K562 (cell line): ENCODE measurements around the gene NHLRC2. TPM values are rescaled to one million over a fixed set of nuclear protein-coding genes. Genes with fewer than 3 reads are reported as not detected.

Source experiments
- BDP1 ChIP-seq: IDR thresholded peaks from 3 replicates; pipeline ENCODE4 v1.6.1; 2011; ENCODE audit not compliant: insufficient read length, insufficient read depth
- CAMTA2 ChIP-seq: fragments of 250-450 bp; sonication (Bioruptor Pico); conservative IDR thresholded peaks from 2 replicates; pipeline ENCODE4 v1.5.1; 2022
- DACH1 ChIP-seq: fragments of 450-650 bp; IDR thresholded peaks from 2 replicates; pipeline ENCODE4 v1.6.1; 2018; ENCODE audit not compliant: partially characterized antibody
- MECOM ChIP-seq: fragments of 250-450 bp; sonication (Bioruptor Pico); IDR thresholded peaks from 2 replicates; pipeline ENCODE4 v1.8.0; 2022; ENCODE audit warnings: inconsistent platforms
- MYC ChIP-seq, 2 experiments: fragments of 250-450 bp in 1 of 2; sonication (Bioruptor Pico) in 1 of 2; IDR thresholded peaks; 2 replicates each; pipeline versions ENCODE4 v1.5.1 to v1.6.1; 2012 to 2021; ENCODE audit warnings: low read depth in 2 of 2, borderline replicate concordance in 1 of 2, improper control_type of control experiment in 1 of 2, low read length in 1 of 2, mild to moderate bottlenecking in 1 of 2, moderate library complexity in 1 of 2
- NR4A1 ChIP-seq, 2 experiments: fragments of 250-450 bp in 1 of 2; fragments of 450-650 bp in 1 of 2; sonication (Bioruptor Pico) in 1 of 2; IDR thresholded peaks; 2 replicates each; pipeline versions ENCODE4 v1.4.0 to v1.6.1; 2016 to 2020; ENCODE audit warnings: mild to moderate bottlenecking in 2 of 2, missing compliant biosample characterization in 1 of 2, missing genetic modification characterization in 1 of 2, moderate library complexity in 1 of 2
- SAP30 ChIP-seq: fragments of 200-600 bp; sonication (generic); IDR thresholded peaks from 2 replicates; pipeline ENCODE4 v1.6.1; 2012; ENCODE audit warnings: borderline replicate concordance, low read depth, mild to moderate bottlenecking, moderate library complexity, low read length, control low read depth, inconsistent platforms; ENCODE audit not compliant: insufficient read depth, poor library complexity, severe bottlenecking
- SETDB1 ChIP-seq: IDR thresholded peaks from one replicate; pipeline ENCODE4 v1.6.1; 2012; ENCODE audit warnings: low read length, control low read depth, inconsistent platforms
- SPI1 ChIP-seq: IDR thresholded peaks from 2 replicates; pipeline ENCODE4 v1.6.1; 2011; ENCODE audit warnings: low read depth, low read length, control low read depth, borderline replicate concordance
- STAT5B ChIP-seq: fragments of 250-450 bp; sonication (Bioruptor Pico); IDR thresholded peaks from 2 replicates; pipeline ENCODE4 v1.8.0; 2021; ENCODE audit warnings: mild to moderate bottlenecking, inconsistent platforms
- SUPT5H ChIP-seq: fragments of 450-650 bp; IDR thresholded peaks from 2 replicates; pipeline ENCODE4 v1.6.1; 2016
- ZNF696 ChIP-seq: fragments of 250-450 bp; sonication (Bioruptor Pico); conservative IDR thresholded peaks from 2 replicates; pipeline ENCODE4 v1.4.0; 2020; ENCODE audit warnings: mild to moderate bottlenecking, moderate library complexity
- ZNF699 ChIP-seq: fragments of 250-450 bp; sonication (Bioruptor Pico); IDR thresholded peaks from 2 replicates; pipeline ENCODE4 v1.8.0; 2021; ENCODE audit warnings: mild to moderate bottlenecking, moderate library complexity; ENCODE audit not compliant: insufficient replicate concordance
- ZSCAN29 ChIP-seq: fragments of 450-650 bp; IDR thresholded peaks from 2 replicates; pipeline ENCODE4 v1.6.1; 2017
- polyA plus RNA-seq, 8 experiments: library from polyadenylated mRNA; depleted of rRNA in 4 of 8; stranded (reverse) in 5 of 8; unstranded in 3 of 8; fragments of >200 nt; fragmentation: Nextera tagmentation in 2 of 8; fragmentation: Illumina TruSeq in 1 of 8; extraction: Ambion mirVana in 2 of 8; extraction: Trizol in 1 of 8; gene quantifications; 2 replicates each; pipeline versions ENCODE4 v1.2.1 to v1.2.3, GENCODE V29; 2011 to 2014; ENCODE audit warnings: inconsistent platforms in 1 of 8, missing spikeins in 1 of 8
- total RNA-seq, 7 experiments: library from RNA; depleted of rRNA in 6 of 7; stranded (reverse); fragments of >200 nt in 6 of 7; fragmentation: Illumina TruSeq in 2 of 7; extraction: Trizol in 2 of 7; gene quantifications; 2 replicates each; pipeline versions ENCODE4 v1.2.1 to v1.2.3, GENCODE V29; 2011 to 2021; ENCODE audit warnings: low replicate concordance in 1 of 7
- TF ChIP-seq, protein P1 (sequence below): fragments of 200-400 bp; formaldehyde crosslinking; IDR thresholded peaks from 2 replicates; pipeline ENCODE4 v1.6.1; 2017; ENCODE audit warnings: mild to moderate bottlenecking, low read depth, low read length, moderate library complexity
- TF ChIP-seq, protein P2 (sequence below): sonication (generic); formaldehyde crosslinking; IDR thresholded peaks from 2 replicates; pipeline ENCODE4 v1.8.0; 2022; ENCODE audit warnings: mild to moderate bottlenecking, missing genetic modification reagents
- TF ChIP-seq, protein P3 (sequence below), 2 experiments: fragments of 200-800 bp in 1 of 2; sonication (Bioruptor generic) in 1 of 2; sonication (generic) in 1 of 2; formaldehyde crosslinking in 1 of 2; IDR thresholded peaks in 1 of 2; conservative IDR thresholded peaks in 1 of 2; 2 replicates each; pipeline versions ENCODE4 v1.5.0 to v1.6.1; 2016 to 2020; ENCODE audit warnings: missing compliant biosample characterization in 1 of 2, missing genetic modification characterization in 1 of 2, missing genetic modification reagents in 1 of 2
- TF ChIP-seq, protein P4 (sequence below): fragments of 250-450 bp; sonication (Bioruptor Pico); IDR thresholded peaks from 2 replicates; pipeline ENCODE4 v1.8.0; 2022; ENCODE audit warnings: inconsistent platforms

NHLRC2 gene
- total and polyA plus RNA-seq, 9 of the 15 experiments (the other 6 are each of a cell fraction or from before 2014, with no cell fraction given): 1.5 to 22.4 (median 10.3) TPM

DNA sequence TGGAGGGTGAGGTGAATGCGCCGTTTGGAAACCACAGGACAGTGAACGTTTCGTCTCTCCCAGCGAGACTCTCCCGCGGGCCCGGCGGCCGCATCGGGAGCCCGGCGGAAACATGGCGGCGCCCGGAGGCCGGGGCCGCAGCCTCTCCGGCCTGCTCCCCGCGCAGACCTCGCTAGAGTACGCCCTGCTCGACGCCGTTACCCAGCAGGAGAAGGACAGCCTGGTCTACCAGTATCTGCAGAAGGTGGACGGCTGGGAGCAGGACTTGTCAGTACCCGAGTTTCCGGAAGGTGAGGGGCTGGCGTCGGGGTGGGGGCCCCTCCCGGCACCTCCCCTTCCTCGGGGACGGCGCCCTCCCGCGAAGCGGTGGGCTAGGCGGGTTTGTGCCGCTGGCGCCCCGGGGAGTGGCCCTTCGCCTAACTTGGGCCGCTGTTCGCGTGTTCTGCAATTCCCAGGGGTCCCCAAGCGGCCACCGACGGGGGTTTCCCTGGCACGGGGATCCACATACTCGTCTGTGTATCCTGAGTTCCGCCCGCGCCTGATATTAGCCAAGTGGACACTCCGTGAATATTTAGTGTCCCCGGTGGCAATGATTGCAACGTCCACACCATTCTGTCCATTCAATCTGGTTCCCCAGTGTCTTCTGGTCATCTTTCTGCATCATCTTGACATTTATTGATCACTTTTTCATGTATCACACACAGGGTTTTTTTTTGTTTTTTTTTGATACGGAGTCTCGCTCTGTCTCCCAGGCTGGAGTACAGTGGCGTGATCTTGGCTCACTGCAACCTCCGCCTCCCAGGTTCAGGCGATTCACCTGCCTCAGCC, 514 bp downstream of the NHLRC2 start (continued):
- TF ChIP-seq MYC (IDR thresholded peaks at IDR 0.05; ENCODE audit: low read depth, low read length) (0 out of 2 replicates have a peak, but pooled peaks have one; percentile 8), MYC (CRISPR knock-in tag; IDR thresholded peaks at IDR 0.05; ENCODE audit: borderline replicate concordance, low read depth) (no peak), STAT5B (CRISPR knock-in tag) (no peak), ZNF696 (CRISPR knock-in tag) (no peak), SPI1 (no peak), MECOM (CRISPR knock-in tag) (0 out of 2 replicates have a peak, but pooled peaks have one; percentile 62), DACH1 (peak; percentile 13), SUPT5H (peak; percentile 48; the same call in 1 of the 2 replicates), ZSCAN29 (no peak), SAP30 (peak; percentile 34), SETDB1 (no peak), NR4A1 (CRISPR knock-in tag; IDR thresholded peaks at IDR 0.05) (no peak), NR4A1 (tag; IDR thresholded peaks at IDR 0.05) (no peak), BDP1 (no peak), ZNF699 (CRISPR knock-in tag) (no peak), CAMTA2 (no peak)
- TF ChIP-seq, protein P1, sequence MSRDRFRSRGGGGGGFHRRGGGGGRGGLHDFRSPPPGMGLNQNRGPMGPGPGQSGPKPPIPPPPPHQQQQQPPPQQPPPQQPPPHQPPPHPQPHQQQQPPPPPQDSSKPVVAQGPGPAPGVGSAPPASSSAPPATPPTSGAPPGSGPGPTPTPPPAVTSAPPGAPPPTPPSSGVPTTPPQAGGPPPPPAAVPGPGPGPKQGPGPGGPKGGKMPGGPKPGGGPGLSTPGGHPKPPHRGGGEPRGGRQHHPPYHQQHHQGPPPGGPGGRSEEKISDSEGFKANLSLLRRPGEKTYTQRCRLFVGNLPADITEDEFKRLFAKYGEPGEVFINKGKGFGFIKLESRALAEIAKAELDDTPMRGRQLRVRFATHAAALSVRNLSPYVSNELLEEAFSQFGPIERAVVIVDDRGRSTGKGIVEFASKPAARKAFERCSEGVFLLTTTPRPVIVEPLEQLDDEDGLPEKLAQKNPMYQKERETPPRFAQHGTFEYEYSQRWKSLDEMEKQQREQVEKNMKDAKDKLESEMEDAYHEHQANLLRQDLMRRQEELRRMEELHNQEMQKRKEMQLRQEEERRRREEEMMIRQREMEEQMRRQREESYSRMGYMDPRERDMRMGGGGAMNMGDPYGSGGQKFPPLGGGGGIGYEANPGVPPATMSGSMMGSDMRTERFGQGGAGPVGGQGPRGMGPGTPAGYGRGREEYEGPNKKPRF: no peak
- TF ChIP-seq, protein P2, sequence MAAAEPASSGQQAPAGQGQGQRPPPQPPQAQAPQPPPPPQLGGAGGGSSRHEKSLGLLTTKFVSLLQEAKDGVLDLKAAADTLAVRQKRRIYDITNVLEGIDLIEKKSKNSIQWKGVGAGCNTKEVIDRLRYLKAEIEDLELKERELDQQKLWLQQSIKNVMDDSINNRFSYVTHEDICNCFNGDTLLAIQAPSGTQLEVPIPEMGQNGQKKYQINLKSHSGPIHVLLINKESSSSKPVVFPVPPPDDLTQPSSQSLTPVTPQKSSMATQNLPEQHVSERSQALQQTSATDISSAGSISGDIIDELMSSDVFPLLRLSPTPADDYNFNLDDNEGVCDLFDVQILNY: no peak
- TF ChIP-seq, protein P3, sequence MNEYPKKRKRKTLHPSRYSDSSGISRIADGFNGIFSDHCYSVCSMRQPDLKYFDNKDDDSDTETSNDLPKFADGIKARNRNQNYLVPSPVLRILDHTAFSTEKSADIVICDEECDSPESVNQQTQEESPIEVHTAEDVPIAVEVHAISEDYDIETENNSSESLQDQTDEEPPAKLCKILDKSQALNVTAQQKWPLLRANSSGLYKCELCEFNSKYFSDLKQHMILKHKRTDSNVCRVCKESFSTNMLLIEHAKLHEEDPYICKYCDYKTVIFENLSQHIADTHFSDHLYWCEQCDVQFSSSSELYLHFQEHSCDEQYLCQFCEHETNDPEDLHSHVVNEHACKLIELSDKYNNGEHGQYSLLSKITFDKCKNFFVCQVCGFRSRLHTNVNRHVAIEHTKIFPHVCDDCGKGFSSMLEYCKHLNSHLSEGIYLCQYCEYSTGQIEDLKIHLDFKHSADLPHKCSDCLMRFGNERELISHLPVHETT (CRISPR knock-in tag; conservative IDR thresholded peaks at IDR 0.05 in 1 of 2, IDR thresholded peaks at IDR 0.05 in 1 of 2): peak in 1 of 2 experiments; percentile 25; a peak in 1 of 4 replicates
- TF ChIP-seq, protein P4, sequence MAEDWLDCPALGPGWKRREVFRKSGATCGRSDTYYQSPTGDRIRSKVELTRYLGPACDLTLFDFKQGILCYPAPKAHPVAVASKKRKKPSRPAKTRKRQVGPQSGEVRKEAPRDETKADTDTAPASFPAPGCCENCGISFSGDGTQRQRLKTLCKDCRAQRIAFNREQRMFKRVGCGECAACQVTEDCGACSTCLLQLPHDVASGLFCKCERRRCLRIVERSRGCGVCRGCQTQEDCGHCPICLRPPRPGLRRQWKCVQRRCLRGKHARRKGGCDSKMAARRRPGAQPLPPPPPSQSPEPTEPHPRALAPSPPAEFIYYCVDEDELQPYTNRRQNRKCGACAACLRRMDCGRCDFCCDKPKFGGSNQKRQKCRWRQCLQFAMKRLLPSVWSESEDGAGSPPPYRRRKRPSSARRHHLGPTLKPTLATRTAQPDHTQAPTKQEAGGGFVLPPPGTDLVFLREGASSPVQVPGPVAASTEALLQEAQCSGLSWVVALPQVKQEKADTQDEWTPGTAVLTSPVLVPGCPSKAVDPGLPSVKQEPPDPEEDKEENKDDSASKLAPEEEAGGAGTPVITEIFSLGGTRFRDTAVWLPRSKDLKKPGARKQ: no peak
